WTC11 (cell line): ENCODE data around the gene RND3. TPM values are rescaled to one million over a fixed set of nuclear protein-coding genes. Genes with fewer than 3 reads are reported as not detected.

Source experiments
- ATAC-seq: fragments of 200-7000 bp; cut with Tn5 transposase; 2 replicates; pipeline ENCODE4 v1.10.0; 2021; ENCODE audit warnings: mild to moderate bottlenecking, moderate library complexity
- Bru-seq: library from RNA; stranded (reverse); fragments of 400-500 nt; gene quantifications from one replicate; lab custom pipeline; 2021; lab: Mats Ljungman, UMichigan
- CTCF ChIA-PET: fragments of 300-600 bp; sonication (Branson Sonifier 250); formaldehyde crosslinking; loops from one replicate; lab custom pipeline; 2021; ENCODE audit warnings: antibody characterized with exemption; lab: Charles Lee
- POLR2A ChIA-PET: fragments of 350-600 bp; sonication (Branson Sonifier 250); formaldehyde crosslinking; loops from one replicate; lab custom pipeline; 2021; ENCODE audit warnings: antibody characterized with exemption; lab: Charles Lee
- DNase-seq: peaks from one replicate; pipeline ENCODE4 v3.0.0; 2021; ENCODE audit warnings: low spot score
- H3K27ac Mint-ChIP-seq: 2 replicates; pipeline ENCODE4 v1.8.0; 2021; ENCODE audit warnings: mixed read lengths
- H3K27me3 Mint-ChIP-seq: 2 replicates; pipeline ENCODE4 v1.8.0; 2021; ENCODE audit warnings: low read depth, mild to moderate bottlenecking, moderate library complexity, mixed read lengths
- H3K36me3 Mint-ChIP-seq: 2 replicates; pipeline ENCODE4 v1.8.0; 2021; ENCODE audit warnings: mixed read lengths
- H3K4me1 Mint-ChIP-seq: 2 replicates; pipeline ENCODE4 v1.8.0; 2022; ENCODE audit warnings: mixed read lengths
- H3K4me3 Mint-ChIP-seq: 2 replicates; pipeline ENCODE4 v1.8.0; 2021; ENCODE audit warnings: mild to moderate bottlenecking, moderate library complexity, mixed read lengths
- H3K9me3 Mint-ChIP-seq: 2 replicates; pipeline ENCODE4 v1.8.0; 2021; ENCODE audit warnings: mixed read lengths
- ATF1 ChIP-seq: sonication (generic); formaldehyde crosslinking; IDR thresholded peaks from 2 replicates; pipeline ENCODE4 v1.8.1; 2023; ENCODE audit warnings: mild to moderate bottlenecking, moderate library complexity, missing genetic modification reagents
- CTCF ChIP-seq: fragments of 200-600 bp; IDR thresholded peaks from 2 replicates; pipeline ENCODE4 v1.8.0; 2022; ENCODE audit warnings: antibody characterized with exemption
- E2F4 ChIP-seq: sonication (generic); formaldehyde crosslinking; IDR thresholded peaks from 2 replicates; pipeline ENCODE4 v1.8.1; 2022; ENCODE audit warnings: low read depth, mild to moderate bottlenecking, moderate library complexity, missing genetic modification reagents, borderline replicate concordance
- ETV6 ChIP-seq: sonication (generic); formaldehyde crosslinking; IDR thresholded peaks from 2 replicates; pipeline ENCODE4 v1.8.1; 2022; ENCODE audit warnings: mild to moderate bottlenecking, missing genetic modification reagents
- FOXJ3 ChIP-seq: sonication (generic); formaldehyde crosslinking; IDR thresholded peaks from 2 replicates; pipeline ENCODE4 v1.9.0; 2021; ENCODE audit warnings: missing genetic modification reagents, mild to moderate bottlenecking, borderline replicate concordance
- HMGXB4 ChIP-seq: sonication (generic); formaldehyde crosslinking; IDR thresholded peaks from 2 replicates; pipeline ENCODE4 v1.8.1; 2023; ENCODE audit warnings: mild to moderate bottlenecking, moderate library complexity, missing genetic modification reagents
- JAZF1 ChIP-seq: fragments of 250-450 bp; sonication (Bioruptor Pico); IDR thresholded peaks from 2 replicates; pipeline ENCODE4 v1.9.0; 2021; ENCODE audit warnings: moderate library complexity, mild to moderate bottlenecking, inconsistent platforms
- MAX ChIP-seq: sonication (generic); formaldehyde crosslinking; IDR thresholded peaks from 2 replicates; pipeline ENCODE4 v1.8.0; 2022; ENCODE audit warnings: mild to moderate bottlenecking, missing genetic modification reagents
- MLX ChIP-seq: sonication (generic); formaldehyde crosslinking; IDR thresholded peaks from 2 replicates; pipeline ENCODE4 v1.8.1; 2023; ENCODE audit warnings: mild to moderate bottlenecking, missing genetic modification reagents, moderate library complexity
- NFYB ChIP-seq: sonication (generic); formaldehyde crosslinking; conservative IDR thresholded peaks from 2 replicates; pipeline ENCODE4 v1.8.0; 2022; ENCODE audit warnings: low read depth, missing genetic modification reagents
- NR2C2 ChIP-seq: sonication (generic); formaldehyde crosslinking; IDR thresholded peaks from 2 replicates; pipeline ENCODE4 v1.8.0; 2022; ENCODE audit warnings: mild to moderate bottlenecking, missing genetic modification reagents
- PRDM15 ChIP-seq: sonication (generic); formaldehyde crosslinking; IDR thresholded peaks from 2 replicates; pipeline ENCODE4 v1.8.0; 2022; ENCODE audit warnings: missing genetic modification reagents
- TEAD4 ChIP-seq: sonication (generic); formaldehyde crosslinking; IDR thresholded peaks from 2 replicates; pipeline ENCODE4 v1.8.0; 2022; ENCODE audit warnings: mild to moderate bottlenecking, missing genetic modification reagents
- ZNF232 ChIP-seq: sonication (generic); formaldehyde crosslinking; IDR thresholded peaks from 2 replicates; pipeline ENCODE4 v1.8.0; 2022; ENCODE audit warnings: mild to moderate bottlenecking, missing genetic modification reagents
- ZNF317 ChIP-seq: sonication (generic); formaldehyde crosslinking; IDR thresholded peaks from 2 replicates; pipeline ENCODE4 v1.8.1; 2023; ENCODE audit warnings: low read depth, mild to moderate bottlenecking, moderate library complexity, missing genetic modification reagents, borderline replicate concordance
- long read RNA-seq, 3 experiments: library from RNA in 1 of 3; library from capped mRNA in 1 of 3; library from polyadenylated mRNA in 1 of 3; unstranded in 2 of 3; stranded (forward) in 1 of 3; transcript quantifications; one replicate each; pipeline ENCODE4 v2.0.0, GENCODE V29; 2021
- total RNA-seq: library from RNA; stranded (reverse); gene quantifications from 3 replicates; pipeline ENCODE4 v1.2.3, GENCODE V29; 2021

RND3 gene
- total RNA-seq: 50.6 to 64.4 TPM (median 55.8 TPM) in 3 replicates
- Bru-seq, nascent RNA: percentile 98 among the genes with signal in this experiment
- long read RNA-seq, experiment 1, transcript RND3-201 (6 exons, 2,711 nt): minor isoform, 127 of 327 reads
- long read RNA-seq, experiment 1, transcript RND3-202 (5 exons, 2,777 nt): major isoform, 151 of 327 reads
- long read RNA-seq, experiment 1, partial matches to known transcripts: 4 of 327 reads
- long read RNA-seq, experiment 1, other reads (novel, unspliced or antisense): 42 of 327 reads
- long read RNA-seq, experiment 2, partial matches to known transcripts: 0 of 48 reads
- long read RNA-seq, experiment 2, other reads (novel, unspliced or antisense): 47 of 48 reads
- long read RNA-seq, experiment 3, transcript RND3-202 (5 exons, 2,777 nt): minor isoform, 58 of 161 reads
- long read RNA-seq, experiment 3, transcript RND3-201 (6 exons, 2,711 nt): major isoform, 79 of 161 reads
- long read RNA-seq, experiment 3, partial matches to known transcripts: 0 of 161 reads
- long read RNA-seq, experiment 3, other reads (novel, unspliced or antisense): 21 of 161 reads

GRCh38 chr2:150487537-150488429, at the start of gene RND3:
RND3 (minus strand) TSS chr2:150487667; CDS start chr2:150487417, 250 bp downstream.
- H3K9me3 Mint-ChIP-seq: no peaks in the 10 kb centered on the region
- TF ChIP-seq ETV6 (CRISPR knock-in tag): 0 out of 2 replicates have a peak, but pooled peaks have one; percentile 36
- TF ChIP-seq ZNF317 (CRISPR knock-in tag): no peak
- peak; percentile 75 for TF ChIP-seq CTCF
- no peak for TF ChIP-seq MAX
- TF ChIP-seq ZNF232 (CRISPR knock-in tag): peak; percentile 42; the same call in 1 of the 2 replicates
- peak; percentile 53; the same call in 1 of the 2 replicates for TF ChIP-seq PRDM15 (CRISPR knock-in tag)
- no peak for TF ChIP-seq JAZF1 (CRISPR knock-in tag)
- no peak for TF ChIP-seq MLX (CRISPR knock-in tag)
- peak; percentile 57; the same call in 1 of the 2 replicates for TF ChIP-seq HMGXB4 (CRISPR knock-in tag)
- TF ChIP-seq ATF1 (CRISPR knock-in tag): no peak
- no peak for TF ChIP-seq NR2C2 (CRISPR knock-in tag)
- CTCF ChIA-PET: interaction anchor here (1.0 kb wide), 1 partner anchor 751 kb away, joined by 3 read pairs; no protein-coding TSS in a partner anchor
- H3K4me3 Mint-ChIP-seq: peak within 1 kb of the TSS; percentile 97
- ATAC-seq: peak; percentile 72
- H3K4me1 Mint-ChIP-seq: peaks cover 27% of the 10 kb centered on the region
- H3K36me3 Mint-ChIP-seq: peaks cover 31% of the 10 kb centered on the region
- no peaks in the 10 kb centered on the region for H3K27me3 Mint-ChIP-seq
- POLR2A ChIA-PET: no interaction called here
- peak; percentile 96 for DNase-seq
- H3K27ac Mint-ChIP-seq: peak within 1 kb of the TSS; percentile 96

GRCh38 chr2:150535176-150535575, 47.7 kb upstream of the RND3 start:
- POLR2A ChIA-PET: no interaction called here

More at GRCh38 chr2:150535176-150535575, 47.7 kb upstream of the RND3 start:
- H3K9me3 Mint-ChIP-seq: peaks cover 45% of the 10 kb centered on the region
- H3K27me3 Mint-ChIP-seq: no peaks in the 10 kb centered on the region
- H3K27ac Mint-ChIP-seq: no peak overlapping the region
- ATAC-seq (no peak), DNase-seq (no peak)
- CTCF ChIA-PET: no interaction called here
- no peaks in the 10 kb centered on the region for H3K4me1 Mint-ChIP-seq
- no peak overlapping the region for H3K4me3 Mint-ChIP-seq
- TF ChIP-seq E2F4 (CRISPR knock-in tag): no peak
- no peak for TF ChIP-seq TEAD4
- TF ChIP-seq FOXJ3: no peak
- TF ChIP-seq NFYB: no peak
- peaks cover 26% of the 10 kb centered on the region for H3K36me3 Mint-ChIP-seq
